DMS114 treated with DMSO at 0.1 percent for 48 hours (cell line): ENCODE measurements around the gene DOLK.

Experiments
- DNase-seq: peaks from one replicate; lab custom pipeline; 2025; ENCODE audit not compliant: unreplicated experiment; lab: John Stamatoyannopoulos, UW

Gene DOLK

DNA sequence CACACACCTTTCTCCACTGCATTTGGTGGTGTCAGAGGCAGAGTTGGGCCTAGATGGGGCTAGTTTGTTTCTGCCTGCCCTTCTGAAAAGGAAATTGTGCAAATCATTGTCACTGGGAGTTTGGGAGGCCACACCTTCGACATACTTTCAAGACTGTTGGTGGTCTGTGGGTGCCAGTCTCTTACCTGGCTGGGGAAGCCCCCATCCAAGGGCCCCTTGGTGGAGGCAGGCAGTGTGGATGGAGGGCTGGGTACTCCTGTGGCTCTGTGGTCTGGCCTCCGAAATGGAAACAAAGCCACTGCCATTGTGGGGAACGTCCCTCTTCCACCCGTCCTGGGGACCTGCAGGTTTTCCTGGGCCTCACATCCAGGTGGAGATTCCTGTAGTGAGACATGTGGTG is 37.5 kb downstream of the DOLK start:
- DNase-seq: no peak

DNA sequence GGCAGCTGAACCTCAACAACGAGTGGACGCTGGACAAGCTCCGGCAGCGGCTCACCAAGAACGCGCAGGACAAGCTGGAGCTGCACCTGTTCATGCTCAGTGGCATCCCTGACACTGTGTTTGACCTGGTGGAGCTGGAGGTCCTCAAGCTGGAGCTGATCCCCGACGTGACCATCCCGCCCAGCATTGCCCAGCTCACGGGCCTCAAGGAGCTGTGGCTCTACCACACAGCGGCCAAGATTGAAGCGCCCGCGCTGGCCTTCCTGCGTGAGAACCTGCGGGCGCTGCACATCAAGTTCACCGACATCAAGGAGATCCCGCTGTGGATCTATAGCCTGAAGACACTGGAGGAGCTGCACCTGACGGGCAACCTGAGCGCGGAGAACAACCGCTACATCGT is 39.0 kb downstream of the DOLK start:
- no peak for DNase-seq

DNA sequence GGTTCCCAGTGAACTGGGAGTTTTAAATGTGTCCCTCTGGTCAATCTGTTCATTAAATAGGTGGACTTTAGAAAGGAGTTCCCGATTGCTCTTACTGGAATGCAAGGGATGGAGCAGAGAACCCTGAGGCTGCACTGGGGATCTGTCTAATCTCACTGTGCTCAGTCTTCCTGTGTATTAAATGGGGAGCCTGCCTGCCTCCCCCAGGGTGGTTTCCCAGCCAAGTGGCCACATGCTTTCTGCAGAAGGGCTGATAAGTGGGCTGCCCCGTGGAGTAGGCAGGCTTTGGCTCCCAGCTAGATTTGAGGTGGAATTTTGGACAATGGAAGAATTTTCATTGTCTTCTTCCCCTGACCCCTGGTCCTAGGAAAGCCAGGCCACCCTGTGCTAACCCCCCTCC is 40.7 kb downstream of the DOLK start:
- DNase-seq: no peak

DNA sequence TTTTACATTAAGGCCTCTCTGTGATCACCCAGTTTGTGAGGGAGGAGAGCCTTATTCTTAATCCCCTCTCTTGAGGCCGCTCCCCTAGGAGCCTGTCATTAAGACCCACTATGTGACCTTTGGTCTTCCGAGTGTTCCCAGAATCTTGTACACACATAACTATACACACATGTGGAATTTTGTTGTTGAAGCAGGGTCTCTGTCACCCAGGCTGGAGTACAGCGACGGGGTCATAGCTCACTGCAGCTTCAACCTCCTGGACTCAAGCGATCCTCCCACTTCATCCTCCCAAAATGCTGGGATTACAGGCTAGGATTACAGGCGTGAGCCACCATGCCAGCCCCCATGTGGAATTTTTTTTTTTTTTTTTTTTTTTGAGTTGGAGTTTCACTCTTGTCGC is 41.4 kb downstream of the DOLK start:
- no peak for DNase-seq

DNA sequence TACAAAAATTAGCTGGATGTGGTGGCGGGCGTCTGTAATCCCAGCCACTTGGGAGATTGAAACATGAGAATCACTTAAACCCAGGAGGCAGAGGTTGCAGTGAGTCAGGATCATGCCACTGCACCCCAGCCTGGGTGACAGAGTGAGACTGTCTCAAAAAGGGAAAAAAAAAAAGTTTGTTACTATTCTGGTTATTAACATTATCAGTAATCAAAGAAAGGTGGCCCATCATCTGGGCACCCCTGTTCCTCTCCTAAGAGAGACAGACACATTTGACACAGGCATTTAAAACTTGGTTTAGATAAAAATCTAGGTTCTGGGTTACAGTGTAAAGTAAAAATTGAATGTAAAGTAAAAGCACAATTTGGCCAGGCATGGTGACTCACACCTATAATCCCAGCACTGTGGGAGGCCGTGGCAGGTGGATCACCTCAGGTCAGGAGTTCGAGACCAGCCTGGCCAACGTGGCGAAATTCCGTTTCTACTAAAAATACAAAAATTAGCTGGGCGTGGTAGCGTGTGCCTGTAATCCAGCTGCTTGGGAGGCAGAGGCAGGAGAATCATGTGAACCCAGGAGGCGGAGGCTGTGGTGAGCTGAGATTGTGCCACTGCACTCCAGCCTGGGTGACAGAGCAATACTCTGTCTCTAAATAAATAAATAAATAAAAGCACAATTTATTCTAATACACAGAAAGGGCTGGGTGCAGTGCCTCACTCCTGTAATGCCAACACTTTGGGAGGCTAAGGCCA is 43.4 kb downstream of the DOLK start:
- no peak for DNase-seq

DNA sequence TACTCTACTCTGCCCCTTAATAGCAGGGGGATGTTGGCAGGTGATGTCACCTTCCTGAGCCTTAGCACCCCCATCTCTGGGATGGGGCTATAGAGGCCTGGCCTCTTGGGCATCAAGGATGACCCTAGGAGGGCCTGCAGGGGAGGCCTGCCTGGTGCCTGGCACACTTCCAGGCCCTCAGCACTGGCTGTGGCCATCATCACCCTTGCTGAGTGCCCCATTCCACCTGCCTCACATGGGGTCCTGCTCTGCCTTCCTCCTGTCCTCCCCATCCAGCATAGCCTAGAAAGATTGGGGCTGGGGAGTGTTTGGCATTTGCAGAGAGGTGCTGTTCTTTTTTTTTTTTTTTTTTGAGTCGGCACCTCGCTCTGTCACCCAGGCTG is 44.3 kb downstream of the DOLK start:
- no peak for DNase-seq

DNA sequence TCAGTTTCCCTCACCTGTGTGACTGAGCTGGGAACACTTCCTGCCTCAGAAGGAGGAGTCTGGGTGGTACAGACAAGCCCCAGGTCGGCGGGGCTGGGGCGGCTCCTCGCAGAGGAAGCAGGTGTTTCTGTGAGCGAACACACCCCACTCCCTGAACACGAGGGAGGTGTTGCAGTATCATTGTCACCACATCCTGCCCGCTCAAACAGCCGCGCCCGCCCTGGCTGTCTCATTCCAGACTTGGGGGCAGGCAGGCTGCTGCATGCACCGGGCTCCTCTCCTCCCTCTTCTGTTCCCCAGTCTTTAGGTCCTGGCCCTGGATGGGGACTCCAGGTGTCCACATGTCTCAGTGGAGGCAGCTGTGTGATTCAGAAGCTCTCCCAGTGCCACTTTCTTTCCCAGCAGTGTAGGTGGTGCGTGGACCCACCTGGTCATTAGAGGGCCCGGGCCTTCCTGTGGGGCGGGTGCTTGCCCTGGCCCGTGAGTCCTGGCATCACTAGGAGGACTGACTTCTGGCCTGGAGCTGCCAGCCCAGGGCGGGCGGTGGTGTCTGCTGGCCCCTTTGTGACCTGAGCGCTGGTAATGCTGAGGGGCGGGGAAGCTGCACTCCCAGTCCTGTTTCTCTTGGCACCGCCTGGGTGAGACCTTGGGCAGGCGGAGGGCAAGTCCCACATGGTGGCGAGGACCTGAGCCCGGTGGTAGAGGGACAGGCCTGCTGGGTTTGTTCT is 44.9 kb downstream of the DOLK start:
- DNase-seq: no peak

DNA sequence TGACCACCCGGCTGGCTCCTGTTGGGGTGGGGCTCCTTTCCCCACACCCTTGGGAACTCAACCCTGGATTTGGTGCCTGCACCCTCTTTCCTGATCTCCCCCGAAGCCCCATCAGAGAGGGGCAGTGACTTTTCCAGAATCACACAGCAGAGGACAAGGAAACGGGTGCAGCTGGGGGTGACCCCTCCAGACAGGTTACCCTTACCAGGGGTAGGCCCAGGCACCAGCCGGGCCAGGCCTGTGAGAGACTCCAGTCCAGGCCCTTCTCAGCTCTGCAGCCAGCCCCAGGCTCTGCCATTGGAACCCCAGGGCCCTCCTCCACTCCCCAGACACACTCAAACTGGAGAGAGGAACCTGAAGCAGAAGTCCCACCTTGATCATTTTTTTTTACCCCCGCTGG is 45.6 kb downstream of the DOLK start:
- DNase-seq: no peak

DNA sequence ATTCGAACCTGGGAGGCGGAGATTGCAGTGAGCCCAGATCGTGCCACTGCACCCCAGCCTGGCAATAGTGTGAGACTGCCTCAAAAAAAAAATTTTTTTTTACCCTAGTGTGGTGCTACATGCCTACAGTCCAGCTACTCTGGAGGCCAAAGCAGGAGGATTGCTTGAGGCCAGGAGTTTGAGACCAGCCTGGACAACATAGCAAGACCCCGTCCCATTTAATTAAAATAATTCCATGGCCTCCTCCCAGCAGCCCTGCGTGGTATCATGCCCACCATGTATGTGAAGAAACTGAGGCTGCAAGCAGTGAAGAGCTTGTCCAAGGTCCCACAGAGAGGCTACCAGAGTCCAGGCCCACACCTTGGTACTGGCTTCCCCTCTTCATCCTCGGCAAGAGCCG is 46.0 kb downstream of the DOLK start:
- no peak for DNase-seq

DNA sequence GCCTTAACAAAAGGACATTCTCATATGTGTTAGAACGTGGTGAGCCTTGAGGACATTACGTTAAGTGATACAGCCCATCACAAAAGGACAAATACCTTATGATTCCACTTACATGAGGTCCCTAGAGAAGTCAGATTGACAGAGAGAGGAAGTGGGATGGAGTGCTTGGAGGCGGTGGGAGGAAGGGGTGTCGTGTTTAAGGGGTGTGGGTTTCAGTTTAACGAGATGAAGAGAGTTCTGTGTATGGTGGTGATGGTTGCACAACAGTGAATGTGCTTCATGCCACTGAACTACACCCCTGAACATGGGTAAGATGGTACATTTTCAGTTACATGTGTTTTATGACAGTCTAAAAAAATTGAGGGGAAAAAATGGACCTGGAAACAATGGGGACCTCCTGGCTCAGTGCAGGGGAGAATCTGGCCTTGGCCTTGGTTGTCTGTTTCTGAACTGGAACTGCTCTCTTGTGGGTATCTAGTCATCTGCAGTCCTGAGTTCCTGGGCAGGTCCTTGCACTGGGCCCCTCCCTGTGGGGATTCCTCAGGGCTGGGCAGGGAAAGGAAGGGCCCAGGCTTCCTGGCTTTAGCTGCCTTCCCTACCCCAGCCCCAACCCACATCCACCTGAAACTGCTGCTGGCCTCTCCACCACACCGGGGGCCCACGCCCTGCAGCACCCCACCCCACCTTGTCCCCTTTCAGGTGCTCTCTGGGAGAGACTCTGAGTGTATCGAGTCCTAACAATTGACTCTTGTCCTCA is 47.7 kb downstream of the DOLK start:
- no peak for DNase-seq

DNA sequence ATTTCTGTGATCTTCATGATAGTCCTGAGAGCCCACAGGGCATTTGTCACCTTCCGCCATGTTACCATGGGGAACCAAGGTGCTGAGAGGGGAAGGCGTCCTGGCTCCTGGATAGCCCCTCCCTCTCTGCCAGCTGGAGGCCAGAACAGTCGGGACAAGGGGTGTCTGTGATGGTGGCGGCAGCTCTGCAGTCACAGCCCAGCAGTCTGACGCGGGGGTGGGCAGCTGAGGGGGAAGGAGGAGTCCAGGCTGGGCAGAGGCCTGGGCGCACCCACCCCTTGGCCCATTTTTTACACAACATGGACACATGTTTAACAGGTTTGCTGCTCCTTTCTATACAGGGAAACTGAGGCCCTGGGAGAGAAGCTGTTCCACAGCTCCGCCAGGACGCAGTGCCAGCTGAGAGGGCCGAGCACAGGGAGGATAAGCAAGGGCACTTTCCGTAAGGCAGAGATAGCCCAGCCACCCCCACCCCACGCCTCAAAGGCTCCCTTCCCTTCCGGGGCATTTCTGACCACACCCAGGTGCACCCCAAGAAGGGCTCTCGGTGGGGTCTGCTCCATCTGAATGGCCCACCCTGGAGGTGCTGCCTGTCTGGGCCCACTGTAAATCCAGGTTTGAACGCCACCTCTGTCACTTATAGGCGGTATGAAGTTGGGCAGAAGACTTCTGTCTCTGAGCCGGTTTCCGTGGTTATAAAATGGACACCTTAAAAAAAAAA is 48.4 kb downstream of the DOLK start:
- no peak for DNase-seq

DNA sequence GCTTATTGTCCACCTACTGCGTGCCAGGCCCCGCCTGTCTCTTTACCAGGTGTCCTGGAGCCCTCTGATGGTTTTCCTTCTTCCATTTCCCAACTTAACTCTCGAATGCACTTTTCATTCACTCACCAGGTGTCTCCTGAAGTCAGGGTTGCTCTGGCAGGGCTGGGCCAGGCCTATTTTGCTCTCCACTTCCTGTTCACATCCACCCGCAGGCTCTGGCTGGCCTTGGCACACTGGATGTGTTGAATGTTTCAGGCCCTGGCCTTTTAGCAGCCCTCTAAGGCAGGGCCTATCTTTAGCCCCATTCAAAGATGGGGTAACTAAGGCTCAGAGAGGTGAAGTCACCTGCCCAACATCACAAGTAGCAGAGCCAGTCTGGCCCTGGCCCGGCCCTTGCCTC is 49.0 kb downstream of the DOLK start:
- DNase-seq: no peak

DNA sequence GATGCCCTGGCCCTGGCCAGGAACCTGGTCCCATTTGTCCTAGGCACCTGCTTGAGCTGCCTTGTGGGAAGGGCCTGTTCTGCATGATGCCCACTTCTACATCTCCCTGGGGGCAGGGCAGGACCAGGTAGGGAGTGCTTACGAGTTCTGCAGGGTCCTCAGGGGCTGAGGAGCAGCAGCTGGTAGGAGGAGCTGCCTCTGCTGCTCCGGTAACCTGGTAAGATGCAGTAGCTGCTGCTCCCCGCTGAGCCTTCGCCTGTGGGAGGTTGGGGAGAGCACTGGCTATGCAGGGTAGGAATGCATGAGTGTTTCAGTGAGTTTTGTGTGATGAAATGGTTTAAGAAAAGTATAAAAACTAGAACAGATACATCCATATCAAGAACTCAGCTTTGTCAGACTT is 51.8 kb downstream of the DOLK start:
- DNase-seq: no peak
